ENCODE measurements around the gene LRRC31.

The LRRC31 gene

GRCh38 chr3:169869484-169870220 is at the start of gene LRRC31:
TSS of gene LRRC31 (minus strand) at chr3:169869935. CDS start at chr3:169869807, 128 bp downstream.
- intact Hi-C loops (cut with DNase I) = loop anchor here (10.0 kb wide), 1 partner anchor 315 kb away; the partner anchor contains the start of gene PHC3
- no peak for DNase-seq

GRCh38 chr3:169914321-169914720 is 44.6 kb upstream of the LRRC31 start:
- no peak for DNase-seq
- intact Hi-C loops (cut with DNase I) = no loop called here

- intact Hi-C loops (cut with DNase I) = no loop called here
- DNase-seq = no peak
These were observed 43.6 kb upstream of the LRRC31 start for GRCh38 chr3:169913323-169913722.

- intact Hi-C loops (cut with DNase I) = no loop called here
- no peak for DNase-seq
These were observed 41.5 kb upstream of the LRRC31 start, which contains the start of gene SAMD7 for GRCh38 chr3:169911272-169911671. TSS of gene SAMD7 (plus strand) at chr3:169911572. CDS start at chr3:169919499, 7,927 bp downstream.

- DNase-seq = no peak
- intact Hi-C loops (cut with DNase I) = no loop called here
These were observed 38.2 kb upstream of the LRRC31 start for GRCh38 chr3:169907944-169908343.

- intact Hi-C loops (cut with DNase I) = no loop called here
- DNase-seq = no peak
These were observed 37.7 kb upstream of the LRRC31 start for GRCh38 chr3:169907476-169907875.

- intact Hi-C loops (cut with DNase I) = no loop called here
These were observed 35.7 kb upstream of the LRRC31 start for GRCh38 chr3:169905404-169905803.

GRCh38 chr3:169901453-169901852 is 31.7 kb upstream of the LRRC31 start:
- intact Hi-C loops (cut with DNase I) = no loop called here

More at GRCh38 chr3:169905404-169905803, 35.7 kb upstream of the LRRC31 start:
- no peak for DNase-seq

GRCh38 chr3:169897284-169897683 is 27.5 kb upstream of the LRRC31 start:
- intact Hi-C loops (cut with DNase I) = no loop called here
- no peak for DNase-seq

More at GRCh38 chr3:169901453-169901852, 31.7 kb upstream of the LRRC31 start:
- DNase-seq = no peak

- DNase-seq = no peak
- intact Hi-C loops (cut with DNase I) = no loop called here
These were observed 25.3 kb upstream of the LRRC31 start for GRCh38 chr3:169895072-169895471.

GRCh38 chr3:169894110-169894509 is 24.4 kb upstream of the LRRC31 start:
- DNase-seq = no peak
- intact Hi-C loops (cut with DNase I) = no loop called here

- DNase-seq = no peak
- intact Hi-C loops (cut with DNase I) = no loop called here
These were observed 22.2 kb upstream of the LRRC31 start for GRCh38 chr3:169891886-169892285.

- DNase-seq = peak; percentile 14 to 86 (median 58)
- intact Hi-C loops (cut with DNase I) = no loop called here
These were observed 16.9 kb upstream of the LRRC31 start for GRCh38 chr3:169886671-169887070.

- intact Hi-C loops (cut with DNase I) = no loop called here
- no peak for DNase-seq
These were observed 11.0 kb upstream of the LRRC31 start for GRCh38 chr3:169880576-169881250.

- DNase-seq = no peak
- intact Hi-C loops (cut with DNase I) = no loop called here
These were observed 10.3 kb upstream of the LRRC31 start for GRCh38 chr3:169879845-169880575.

GRCh38 chr3:169879013-169879557 is 9.3 kb upstream of the LRRC31 start:
- intact Hi-C loops (cut with DNase I) = no loop called here
- no peak for DNase-seq

- intact Hi-C loops (cut with DNase I) = no loop called here
- no peak for DNase-seq
These were observed 1.6 kb upstream of the LRRC31 start for GRCh38 chr3:169871129-169871886.

- intact Hi-C loops (cut with DNase I) = loop anchor here (10.0 kb wide), 1 partner anchor 316 kb away; the partner anchor contains the start of gene PHC3
- DNase-seq = no peak
These were observed 1.4 kb downstream of the LRRC31 start for GRCh38 chr3:169868369-169868768.

Measured in head of caudate nucleus (tissue), 42 donors.